ENCODE data around the gene PDCD4.
"Not testable (repeated sequence)": the region's sequence is repeated elsewhere in the genome, so short reads cannot be mapped to it uniquely, and the experiment has no call there.

The PDCD4 gene

GRCh38 chr10:110887560-110887959 lies 15.8 kb downstream of the PDCD4 start:
- DNase-seq: no peak

- DNase-seq: no peak
These were observed 21.0 kb downstream of the PDCD4 start for GRCh38 chr10:110892602-110893288.

GRCh38 chr10:110893559-110894179 lies 21.9 kb downstream of the PDCD4 start:
- DNase-seq: no peak

- no peak for DNase-seq
These were observed 25.5 kb downstream of the PDCD4 start for GRCh38 chr10:110897184-110897583.

DNA sequence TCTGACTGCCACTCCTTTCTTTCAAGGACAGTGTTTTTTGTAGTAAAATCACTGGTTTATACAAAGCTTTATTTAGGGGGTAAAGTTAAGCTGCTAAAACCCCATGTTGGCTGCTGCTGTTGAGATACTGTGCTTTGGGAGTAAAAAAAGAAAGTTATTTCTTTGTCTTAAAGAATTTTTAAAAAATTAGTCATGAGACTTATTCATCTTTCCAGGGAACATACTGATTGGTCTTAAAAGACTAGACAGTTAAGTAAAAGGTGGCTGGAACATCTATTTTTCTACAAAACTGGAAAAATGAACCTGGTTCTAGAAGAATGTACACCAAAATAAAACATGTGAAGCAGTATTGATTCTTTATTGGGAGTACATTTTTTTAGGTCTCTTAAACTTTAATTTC lies 26.7 kb downstream of the PDCD4 start:
- DNase-seq: no peak

- DNase-seq: no peak
These were observed 29.3 kb downstream of the PDCD4 start for GRCh38 chr10:110900983-110901382.

- DNase-seq: peak; percentile 28
These were observed 30.5 kb downstream of the PDCD4 start for GRCh38 chr10:110901954-110902819.

DNA sequence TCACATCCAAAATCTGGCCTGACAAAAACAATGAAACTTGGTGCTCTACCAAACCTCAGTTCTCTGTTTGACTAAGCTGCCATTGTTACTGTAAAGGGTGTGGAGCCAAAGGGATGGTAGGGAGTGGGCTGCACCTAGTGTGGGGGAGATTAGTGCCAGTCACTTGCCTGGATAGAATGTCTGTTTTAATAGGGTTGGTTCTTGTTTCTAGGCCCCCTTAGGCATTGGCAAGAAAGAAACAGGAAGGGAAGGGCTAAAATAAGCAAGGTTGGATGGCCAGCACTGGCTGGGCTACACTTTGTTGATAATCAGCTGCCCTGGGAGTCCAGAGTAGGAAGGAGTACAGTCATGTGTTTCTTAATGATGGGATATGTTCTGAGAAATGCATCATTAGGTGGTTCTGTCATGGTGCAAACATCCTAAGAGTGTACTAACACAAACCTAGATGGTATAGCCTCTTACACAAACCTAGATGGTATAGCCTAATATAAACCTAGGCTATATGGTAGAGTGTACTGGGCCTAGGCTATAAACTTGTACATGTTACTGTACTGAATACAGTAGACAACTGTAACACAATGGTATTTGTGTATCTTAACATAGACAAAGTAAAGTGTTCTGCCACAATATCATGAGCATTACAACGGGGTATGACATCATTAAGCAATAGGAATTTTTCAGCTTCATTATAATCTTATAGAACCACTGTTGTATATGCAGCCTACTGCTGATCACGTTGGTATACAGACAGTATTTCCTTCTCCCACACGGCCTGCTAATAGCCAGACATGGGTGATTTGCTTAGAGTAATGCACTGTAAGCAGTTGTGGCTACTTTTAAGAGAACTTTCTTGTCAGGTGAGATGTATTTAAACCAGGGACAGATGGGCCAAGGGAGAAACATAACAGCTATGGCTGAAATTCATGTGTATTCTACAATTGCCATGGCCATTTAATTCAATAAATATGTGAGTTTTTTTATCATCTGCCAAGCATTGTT lies 31.9 kb downstream of the PDCD4 start:
- no peak for DNase-seq

DNA sequence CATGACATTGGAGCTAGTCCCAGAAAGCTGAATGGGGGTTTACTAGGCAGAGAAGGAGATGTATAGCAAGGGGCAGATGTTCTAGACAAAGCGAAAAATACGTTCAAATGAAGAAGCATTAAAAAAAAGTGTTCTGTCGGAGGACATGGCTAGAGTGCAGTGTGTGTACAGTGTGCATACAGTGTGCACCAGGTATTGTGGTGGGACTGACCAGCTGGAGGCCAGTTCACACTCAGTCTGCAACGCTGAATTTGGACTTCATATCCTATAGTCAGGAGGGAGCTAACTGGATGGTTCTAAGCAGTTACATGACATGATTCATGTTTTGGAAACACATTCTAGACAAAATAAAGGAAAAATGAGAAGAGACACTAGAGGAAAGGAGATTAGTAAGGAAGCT lies 38.4 kb downstream of the PDCD4 start:
- no peak for DNase-seq

DNA sequence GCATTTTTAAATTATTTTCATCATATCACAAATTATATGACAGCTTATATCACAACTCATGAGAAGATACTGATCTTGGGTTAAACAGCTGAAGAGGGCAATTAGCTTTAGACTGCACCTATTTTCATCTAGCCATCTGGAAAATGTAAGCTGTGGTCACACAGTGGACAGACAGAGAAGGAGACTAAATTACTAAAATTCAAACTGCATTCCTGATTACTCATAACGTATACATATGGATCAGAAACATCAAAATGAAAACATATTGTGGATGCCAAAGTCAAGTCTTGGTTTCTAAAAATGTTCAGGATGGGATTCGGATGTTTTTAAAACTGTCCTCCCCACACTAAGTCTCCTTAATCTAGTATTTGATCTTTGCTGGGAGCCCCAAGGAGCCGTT lies 40.6 kb downstream of the PDCD4 start:
- no peak for DNase-seq

DNA sequence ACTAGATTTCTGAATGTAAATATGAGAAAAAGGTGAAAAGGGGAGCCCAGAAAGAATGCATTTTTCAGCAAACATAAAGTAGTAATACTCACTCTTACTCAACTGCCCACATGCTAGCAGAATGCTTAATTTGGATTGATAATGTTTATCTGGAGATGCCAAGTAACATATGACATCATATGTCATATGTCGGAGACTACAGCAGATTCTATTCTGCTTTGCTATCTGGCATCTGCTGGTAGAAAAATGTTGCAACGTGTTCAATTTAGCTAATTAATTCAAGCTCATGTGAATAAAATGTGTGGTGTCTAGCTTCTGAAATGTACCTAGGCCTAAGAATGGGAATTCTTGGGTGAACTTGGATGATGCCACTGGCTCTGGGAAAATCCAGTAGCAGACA lies 42.7 kb downstream of the PDCD4 start:
- no peak for DNase-seq

DNA sequence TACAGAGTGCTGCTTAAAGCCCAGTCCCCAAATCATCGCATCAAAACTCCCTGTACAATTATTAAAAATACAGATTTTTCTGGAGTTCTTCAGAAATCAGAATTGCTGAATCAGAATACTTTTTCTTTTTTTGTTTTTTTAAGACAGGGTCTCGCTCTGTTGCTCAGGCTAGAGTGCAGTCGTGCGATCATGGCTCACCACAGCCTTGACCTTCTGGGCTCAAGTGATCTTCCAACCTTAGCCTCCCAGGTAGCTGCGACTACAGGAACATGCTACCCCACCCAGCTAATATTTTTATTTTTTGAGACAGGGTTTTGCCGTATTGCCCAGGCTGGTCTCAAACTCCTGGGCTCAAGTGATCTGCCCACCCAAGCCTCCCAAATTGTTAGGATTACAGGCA lies 43.3 kb downstream of the PDCD4 start:
- DNase-seq: no peak

DNA sequence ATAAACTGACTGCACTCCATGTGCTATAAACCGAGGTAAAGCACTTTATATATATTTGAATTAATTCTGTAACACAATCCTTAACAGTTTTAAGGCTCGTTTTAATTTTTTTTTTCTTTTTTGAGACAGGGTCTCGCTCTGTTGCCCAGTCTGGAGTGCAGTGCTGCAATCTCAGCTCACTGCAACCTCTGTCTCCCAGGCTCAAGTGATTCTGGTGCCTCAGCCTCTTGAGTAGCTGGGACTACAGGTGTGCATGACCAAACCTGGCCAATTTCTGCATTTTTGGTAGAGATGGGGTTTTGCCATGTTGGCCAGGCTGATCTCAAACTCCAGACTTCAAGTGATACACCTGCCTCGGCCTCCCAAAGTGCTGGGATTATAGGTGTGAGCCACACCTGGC lies 43.9 kb downstream of the PDCD4 start:
- not testable (repeated sequence) for DNase-seq

DNA sequence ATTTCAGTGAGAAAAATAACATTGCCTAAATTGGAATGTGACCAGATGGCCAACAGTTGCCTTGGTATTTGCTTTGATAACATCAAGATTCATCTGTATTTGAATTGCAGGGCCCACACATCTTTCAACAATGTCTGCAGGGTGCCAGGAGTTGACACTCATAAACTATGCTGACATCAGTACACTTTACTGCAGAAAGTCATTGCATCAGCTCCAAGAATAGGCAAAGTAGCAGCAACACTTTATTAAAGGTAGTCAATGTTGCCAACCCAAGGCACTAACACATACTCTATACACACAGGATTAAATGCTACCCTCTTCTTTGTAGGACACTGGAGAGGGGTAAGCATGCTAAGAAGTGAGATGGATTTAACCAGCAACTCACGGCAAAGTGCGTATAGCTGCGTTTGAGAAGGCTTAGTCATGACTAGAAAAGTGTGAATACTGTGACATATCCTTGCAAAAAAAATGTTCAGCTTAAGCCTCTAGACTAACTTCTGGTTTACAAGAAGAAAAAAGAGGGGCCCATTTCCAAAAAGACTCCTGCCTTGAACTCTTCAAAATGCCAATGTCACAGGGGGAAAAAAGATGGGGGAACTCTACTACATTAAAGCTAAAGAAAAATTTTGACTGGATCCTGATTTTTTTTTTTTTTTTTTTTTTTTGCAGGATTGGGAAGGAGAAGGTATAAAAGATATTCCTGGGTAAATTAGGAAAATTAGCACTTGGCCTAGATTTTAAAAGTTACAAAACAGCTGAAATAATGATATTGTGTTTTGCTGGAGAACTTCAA lies 45.0 kb downstream of the PDCD4 start:
- DNase-seq: no peak

- DNase-seq: no peak
These were observed 46.5 kb downstream of the PDCD4 start for GRCh38 chr10:110918269-110918642.

GRCh38 chr10:110918643-110919348 lies 47.1 kb downstream of the PDCD4 start, which contains the start of gene BBIP1:
Gene BBIP1, minus strand, starts transcription at chr10:110919180. Its CDS starts 1,023 bp downstream, at chr10:110918157.
- DNase-seq: peak; percentile 88

- DNase-seq: peak; percentile 99
These were observed 47.7 kb downstream of the PDCD4 start, which contains the start of gene SHOC2 for GRCh38 chr10:110919349-110919931. Gene SHOC2, plus strand, starts transcription at chr10:110919604. Its CDS starts 44,755 bp downstream, at chr10:110964359.

GRCh38 chr10:110919971-110920881 lies 48.5 kb downstream of the PDCD4 start:
- DNase-seq: peak; percentile 10

DNA sequence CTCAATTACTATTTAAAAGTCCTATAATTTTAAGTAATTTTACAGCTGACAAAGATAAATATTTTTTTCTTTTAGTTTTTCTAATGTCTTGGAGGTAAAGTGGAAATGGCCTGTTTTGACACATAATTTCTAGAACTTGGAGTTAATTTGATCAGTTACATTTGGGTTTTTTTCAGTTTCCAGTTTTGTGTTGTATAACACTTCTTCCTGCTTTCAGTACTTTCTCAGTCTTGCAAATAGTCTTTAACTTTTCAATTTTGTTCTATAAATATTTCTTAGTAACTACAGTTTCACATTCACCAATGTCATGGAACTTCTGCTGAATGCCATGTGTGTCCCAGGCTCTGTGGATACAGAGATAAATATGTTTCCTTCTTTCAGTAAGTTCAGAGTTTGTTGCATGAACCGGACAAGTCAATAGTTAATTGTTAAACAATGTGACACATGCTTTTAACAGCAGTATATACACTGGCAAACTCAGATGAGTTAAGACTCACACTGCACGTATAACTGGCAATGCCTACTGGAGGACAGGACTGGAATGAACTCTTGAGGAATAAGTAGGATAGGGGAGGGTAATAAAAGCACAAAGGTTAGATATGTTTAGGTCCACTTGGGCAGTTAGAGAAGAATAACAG lies 52.2 kb downstream of the PDCD4 start:
- DNase-seq: no peak

Measured in NK-92 treated with Interleukin-12 subunit alpha and Interleukin-12 subunit beta, amount 100 ng/mL, for 24 hours (cell line).